ENCODE measurements around the gene SOWAHA. TPM values are rescaled to one million over a fixed set of nuclear protein-coding genes. Genes with fewer than 3 reads are reported as not detected.

Gene SOWAHA
- total and polyA plus RNA-seq, 4 donors: 0.06 to 0.98 (median 0.12) TPM

DNA sequence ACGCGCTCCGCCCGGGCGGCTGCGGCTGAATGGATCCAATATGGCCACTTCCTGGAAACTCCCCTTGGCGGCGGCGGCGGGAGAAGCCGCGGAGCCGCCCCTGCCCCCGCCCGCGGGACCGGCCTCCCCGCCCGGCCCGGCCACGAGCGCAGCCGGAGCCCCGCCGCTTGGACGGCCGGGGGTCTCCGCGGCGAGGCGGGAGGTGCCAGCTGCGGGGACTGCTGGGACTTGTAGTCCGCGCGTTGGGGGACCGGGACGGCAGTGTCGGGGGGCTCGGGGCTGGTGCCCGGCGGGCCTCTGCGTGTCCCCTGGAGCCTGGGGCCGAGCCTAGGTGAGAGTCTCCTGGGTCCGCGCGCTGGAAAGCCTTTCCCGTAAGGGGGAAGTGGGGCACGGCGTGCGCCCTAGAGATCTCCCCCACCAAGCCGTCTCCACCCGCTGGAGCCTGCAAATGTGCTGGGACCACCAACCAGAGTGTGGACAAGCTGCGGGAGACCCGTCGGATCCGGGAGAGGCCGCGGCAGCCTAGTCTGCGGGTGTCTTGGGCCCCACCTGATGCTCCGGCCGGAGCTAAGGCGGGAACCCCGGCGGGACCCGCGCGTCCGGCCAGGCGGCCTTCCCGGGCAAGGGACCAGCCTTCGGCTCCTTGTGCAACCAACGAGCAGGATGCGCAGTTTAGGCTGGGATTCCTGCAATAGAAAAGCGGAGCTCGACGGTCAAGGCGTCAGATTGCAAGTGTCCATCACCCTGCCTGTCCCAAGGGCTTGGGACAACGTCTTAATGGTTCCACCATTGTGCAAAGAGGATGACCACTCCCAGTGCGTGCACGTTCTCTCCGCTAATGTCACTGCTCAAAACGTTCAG lies 35.7 kb upstream of the SOWAHA start, which contains the start of gene SEPTIN8:
SEPTIN8 (minus strand) TSS at position 31 of the 861 bp plus-strand sequence. CDS start 102 bp downstream, outside the sequence.
- peak within 1 kb of the TSS; percentile 68 to 85 for H3K27ac ChIP-seq (ENCODE audit: low read depth in 1 of 2, low read length in 1 of 2)
- peak; percentile 64 to 75 (median 71) for DNase-seq
- H3K4me1 ChIP-seq (ENCODE audit: control insufficient read depth in 5 of 5, insufficient read depth in 5 of 5, low read length in 5 of 5): peaks cover 4 to 23% (median 17%) of the 10 kb centered on the region in 5 donors
- peak; percentile 59 for ATAC-seq (ENCODE audit: insufficient read depth, low FRiP score)
- TF ChIP-seq, protein P1, sequence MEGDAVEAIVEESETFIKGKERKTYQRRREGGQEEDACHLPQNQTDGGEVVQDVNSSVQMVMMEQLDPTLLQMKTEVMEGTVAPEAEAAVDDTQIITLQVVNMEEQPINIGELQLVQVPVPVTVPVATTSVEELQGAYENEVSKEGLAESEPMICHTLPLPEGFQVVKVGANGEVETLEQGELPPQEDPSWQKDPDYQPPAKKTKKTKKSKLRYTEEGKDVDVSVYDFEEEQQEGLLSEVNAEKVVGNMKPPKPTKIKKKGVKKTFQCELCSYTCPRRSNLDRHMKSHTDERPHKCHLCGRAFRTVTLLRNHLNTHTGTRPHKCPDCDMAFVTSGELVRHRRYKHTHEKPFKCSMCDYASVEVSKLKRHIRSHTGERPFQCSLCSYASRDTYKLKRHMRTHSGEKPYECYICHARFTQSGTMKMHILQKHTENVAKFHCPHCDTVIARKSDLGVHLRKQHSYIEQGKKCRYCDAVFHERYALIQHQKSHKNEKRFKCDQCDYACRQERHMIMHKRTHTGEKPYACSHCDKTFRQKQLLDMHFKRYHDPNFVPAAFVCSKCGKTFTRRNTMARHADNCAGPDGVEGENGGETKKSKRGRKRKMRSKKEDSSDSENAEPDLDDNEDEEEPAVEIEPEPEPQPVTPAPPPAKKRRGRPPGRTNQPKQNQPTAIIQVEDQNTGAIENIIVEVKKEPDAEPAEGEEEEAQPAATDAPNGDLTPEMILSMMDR (IDR thresholded peaks at IDR 0.05; ENCODE audit: control extremely low read depth, extremely low read depth): no peak
- peak within 1 kb of the TSS; percentile 16 to 54 for H3K9ac ChIP-seq (ENCODE audit: insufficient read depth in 1 of 2, low read length in 2 of 2)
- no peaks in the 10 kb centered on the region for H3K36me3 ChIP-seq (ENCODE audit: control insufficient read depth in 4 of 4, insufficient read depth in 4 of 4, low read length in 4 of 4)
- peaks cover 0 to 8% (median 4%) of the 10 kb centered on the region in 3 donors for H3K27me3 ChIP-seq (ENCODE audit: control insufficient read depth in 3 of 3, insufficient read depth in 3 of 3, low read length in 2 of 3)
- peak within 1 kb of the TSS; percentile 79 for H3K4me3 ChIP-seq
- 3 to 4% methylated on average over 71 to 82 of the region's 82 CpGs for WGBS, 2 donors
- no peaks in the 10 kb centered on the region for H3K9me3 ChIP-seq (ENCODE audit: control insufficient read depth in 4 of 4, insufficient read depth in 3 of 4, low read length in 3 of 4)

DNA sequence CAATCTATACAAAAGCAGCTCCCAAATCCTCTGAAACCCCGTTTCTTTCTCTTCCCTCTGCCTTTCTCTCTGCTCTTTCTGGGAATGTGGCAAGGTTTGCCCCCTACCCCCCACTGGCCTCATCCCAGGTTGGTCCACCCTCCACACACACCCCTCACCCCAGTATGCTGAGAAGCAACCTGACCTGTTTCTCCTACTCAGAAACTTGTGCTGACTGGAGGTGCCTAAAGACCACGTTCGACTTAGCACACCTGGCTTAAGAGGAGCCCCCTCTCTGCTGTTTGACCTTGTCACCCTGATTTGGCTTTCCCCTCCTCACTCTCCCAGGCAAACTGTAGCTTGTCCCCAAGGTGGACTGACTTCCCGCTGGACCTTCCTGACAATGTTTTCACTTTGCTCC lies 35.0 kb upstream of the SOWAHA start:
- TF ChIP-seq, protein P1 (IDR thresholded peaks at IDR 0.05; ENCODE audit: control extremely low read depth, extremely low read depth): no peak
- WGBS, 2 donors: 47 to 78% methylated on average over 4 of the region's 4 CpGs
- Histone ChIP-seq H3K9ac (ENCODE audit: insufficient read depth in 1 of 2, low read length in 2 of 2) (peak overlapping the region in 1 of 2 donors; percentile 15), H3K36me3 (ENCODE audit: control insufficient read depth in 4 of 4, insufficient read depth in 4 of 4, low read length in 4 of 4) (no peaks in the 10 kb centered on the region), H3K4me3 (no peak overlapping the region), H3K27ac (ENCODE audit: low read depth in 1 of 2, low read length in 1 of 2) (no peak overlapping the region), H3K27me3 (ENCODE audit: control insufficient read depth in 3 of 3, insufficient read depth in 3 of 3, low read length in 2 of 3) (peaks cover 0 to 8% (median 4%) of the 10 kb centered on the region in 3 donors), H3K9me3 (ENCODE audit: control insufficient read depth in 4 of 4, insufficient read depth in 3 of 4, low read length in 3 of 4) (no peaks in the 10 kb centered on the region), H3K4me1 (ENCODE audit: control insufficient read depth in 5 of 5, insufficient read depth in 5 of 5, low read length in 5 of 5) (peaks cover 0 to 23% (median 15%) of the 10 kb centered on the region in 5 donors)
- ATAC-seq (ENCODE audit: insufficient read depth, low FRiP score): no peak
- peak in 1 of 3 donors; percentile 9 for DNase-seq

- TF ChIP-seq, protein P1 (IDR thresholded peaks at IDR 0.05; ENCODE audit: control extremely low read depth, extremely low read depth): no peak
- H3K4me3 ChIP-seq: no peak overlapping the region
- H3K4me1 ChIP-seq (ENCODE audit: control insufficient read depth in 5 of 5, insufficient read depth in 5 of 5, low read length in 5 of 5): peaks cover 0 to 23% (median 15%) of the 10 kb centered on the region in 5 donors
- 71 to 93% methylated on average over 5 of the region's 5 CpGs for WGBS, 2 donors
- no peak overlapping the region for H3K9ac ChIP-seq (ENCODE audit: insufficient read depth in 1 of 2, low read length in 2 of 2)
- no peaks in the 10 kb centered on the region for H3K9me3 ChIP-seq (ENCODE audit: control insufficient read depth in 4 of 4, insufficient read depth in 3 of 4, low read length in 3 of 4)
- ATAC-seq (ENCODE audit: insufficient read depth, low FRiP score) (no peak), DNase-seq (no peak)
- no peak overlapping the region for H3K27ac ChIP-seq (ENCODE audit: low read depth in 1 of 2, low read length in 1 of 2)
- H3K36me3 ChIP-seq (ENCODE audit: control insufficient read depth in 4 of 4, insufficient read depth in 4 of 4, low read length in 4 of 4): no peaks in the 10 kb centered on the region
- peaks cover 0 to 8% (median 4%) of the 10 kb centered on the region in 3 donors for H3K27me3 ChIP-seq (ENCODE audit: control insufficient read depth in 3 of 3, insufficient read depth in 3 of 3, low read length in 2 of 3)
Measured at GRCh38 chr5:132778856-132779255, 34.2 kb upstream of the SOWAHA start.
